ENCODE data around the gene IL6. TPM values are rescaled to one million over a fixed set of nuclear protein-coding genes. Genes with fewer than 3 reads are reported as not detected.
"Not testable (repeated sequence)": the region's sequence is repeated elsewhere in the genome, so short reads cannot be mapped to it uniquely, and the experiment has no call there.

IL6 gene
- total RNA-seq, 1 donor from 2014 or later = 37.3 TPM

DNA sequence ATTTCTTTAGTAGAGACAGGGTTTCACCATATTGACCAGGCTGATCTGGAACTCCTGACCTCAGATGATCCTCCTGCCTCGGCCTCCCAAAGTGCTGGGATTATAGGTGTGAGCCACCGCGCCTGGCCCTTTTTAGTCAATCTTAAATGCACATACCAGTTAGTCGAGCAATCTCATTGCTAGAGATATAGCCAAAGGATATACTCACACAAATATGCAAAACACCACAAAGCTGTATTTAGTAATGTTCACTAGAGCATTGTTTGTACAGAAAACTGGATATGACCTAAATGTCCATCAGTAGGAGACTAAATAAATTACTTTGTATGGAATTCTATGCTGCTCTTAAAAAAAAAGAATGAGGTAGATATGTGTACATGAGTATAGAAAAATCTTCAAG, 24.5 kb upstream of the IL6 start:
- no peak for DNase-seq (ENCODE audit: low spot score in 2 of 2)
- Histone ChIP-seq H3K4me1 (no peaks in the 10 kb centered on the region), H3K4me3 (no peak overlapping the region), H3K27ac (no peak overlapping the region), H3K9me3 (no peaks in the 10 kb centered on the region), H3K36me3 (no peaks in the 10 kb centered on the region), H3K27me3 (no peaks in the 10 kb centered on the region)
- intact Hi-C loops (cut with DNase I) = no loop called here
- TF ChIP-seq, protein P1, sequence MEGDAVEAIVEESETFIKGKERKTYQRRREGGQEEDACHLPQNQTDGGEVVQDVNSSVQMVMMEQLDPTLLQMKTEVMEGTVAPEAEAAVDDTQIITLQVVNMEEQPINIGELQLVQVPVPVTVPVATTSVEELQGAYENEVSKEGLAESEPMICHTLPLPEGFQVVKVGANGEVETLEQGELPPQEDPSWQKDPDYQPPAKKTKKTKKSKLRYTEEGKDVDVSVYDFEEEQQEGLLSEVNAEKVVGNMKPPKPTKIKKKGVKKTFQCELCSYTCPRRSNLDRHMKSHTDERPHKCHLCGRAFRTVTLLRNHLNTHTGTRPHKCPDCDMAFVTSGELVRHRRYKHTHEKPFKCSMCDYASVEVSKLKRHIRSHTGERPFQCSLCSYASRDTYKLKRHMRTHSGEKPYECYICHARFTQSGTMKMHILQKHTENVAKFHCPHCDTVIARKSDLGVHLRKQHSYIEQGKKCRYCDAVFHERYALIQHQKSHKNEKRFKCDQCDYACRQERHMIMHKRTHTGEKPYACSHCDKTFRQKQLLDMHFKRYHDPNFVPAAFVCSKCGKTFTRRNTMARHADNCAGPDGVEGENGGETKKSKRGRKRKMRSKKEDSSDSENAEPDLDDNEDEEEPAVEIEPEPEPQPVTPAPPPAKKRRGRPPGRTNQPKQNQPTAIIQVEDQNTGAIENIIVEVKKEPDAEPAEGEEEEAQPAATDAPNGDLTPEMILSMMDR (IDR thresholded peaks at IDR 0.05) = no peak

DNA sequence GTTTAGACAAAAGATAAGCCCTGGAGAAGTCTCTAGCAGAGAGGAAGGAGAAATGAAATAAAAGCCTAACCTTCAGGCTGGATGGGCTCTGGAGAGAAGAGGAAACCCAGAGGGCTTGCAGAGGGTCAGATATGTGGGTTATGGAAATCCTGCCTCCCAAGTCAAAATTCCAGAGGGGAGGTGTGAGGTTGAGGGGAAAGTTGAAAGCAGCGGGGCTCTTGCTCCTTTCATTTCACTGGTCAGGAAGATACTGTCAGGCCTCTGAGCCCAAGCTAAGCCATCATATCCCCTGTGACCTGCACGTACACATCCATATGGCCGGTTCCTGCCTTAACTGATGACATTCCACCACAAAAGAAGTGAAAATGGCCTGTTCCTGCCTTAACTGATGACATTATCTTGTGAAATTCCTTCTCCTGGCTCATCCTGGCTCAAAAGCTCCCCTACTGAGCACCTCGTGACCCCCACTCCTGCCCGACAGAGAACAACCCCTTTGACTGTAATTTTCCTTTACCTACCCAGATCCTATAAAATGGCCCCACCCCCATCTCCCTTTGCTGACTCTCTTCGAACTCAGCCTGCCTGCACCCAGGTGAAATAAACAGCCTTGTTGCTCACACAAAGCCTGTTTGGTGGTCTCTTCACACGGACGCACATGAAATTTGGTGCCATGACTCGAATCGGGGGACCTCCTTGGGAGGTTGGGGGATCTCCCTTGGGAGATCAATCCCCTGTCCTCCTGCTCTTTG, 23.7 kb upstream of the IL6 start:
- H3K4me1 ChIP-seq; H3K27me3 ChIP-seq; H3K9me3 ChIP-seq; H3K4me3 ChIP-seq; H3K27ac ChIP-seq; DNase-seq (ENCODE audit: low spot score in 2 of 2); intact Hi-C loops (cut with DNase I); H3K36me3 ChIP-seq: not testable (repeated sequence)

DNA sequence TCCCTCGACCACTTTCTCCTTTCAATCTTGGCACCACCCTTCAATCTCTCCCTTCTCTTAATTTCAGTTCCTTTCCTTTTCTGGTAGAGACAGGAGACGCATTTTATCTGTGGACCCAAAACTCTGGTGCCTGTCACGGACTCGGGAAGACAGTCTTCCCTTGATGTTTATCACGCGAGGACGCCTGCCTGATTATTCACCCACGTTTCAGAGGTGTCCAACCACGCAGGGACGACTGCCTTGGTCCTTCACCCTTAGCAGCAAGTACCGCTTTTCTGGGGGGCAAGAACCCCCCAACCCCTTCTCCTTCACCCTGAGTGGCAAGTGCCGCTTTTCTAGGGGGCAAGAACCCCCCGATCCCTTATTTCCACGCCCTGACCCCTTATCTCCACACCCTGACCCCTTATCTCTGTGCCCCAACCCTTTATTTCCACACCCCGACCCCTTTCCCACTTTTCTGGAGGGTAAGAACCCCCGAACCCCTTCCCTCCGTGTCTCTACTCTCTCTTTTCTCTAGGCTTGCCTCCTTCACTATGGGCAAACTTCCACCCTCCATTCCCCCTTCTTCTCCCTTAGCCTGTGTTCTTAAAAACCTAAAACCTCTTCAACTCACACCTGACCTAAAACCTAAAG, 22.9 kb upstream of the IL6 start:
- H3K4me1 ChIP-seq; H3K36me3 ChIP-seq; H3K4me3 ChIP-seq; H3K27ac ChIP-seq; DNase-seq (ENCODE audit: low spot score in 2 of 2); H3K27me3 ChIP-seq; H3K9me3 ChIP-seq; intact Hi-C loops (cut with DNase I): not testable (repeated sequence)

DNA sequence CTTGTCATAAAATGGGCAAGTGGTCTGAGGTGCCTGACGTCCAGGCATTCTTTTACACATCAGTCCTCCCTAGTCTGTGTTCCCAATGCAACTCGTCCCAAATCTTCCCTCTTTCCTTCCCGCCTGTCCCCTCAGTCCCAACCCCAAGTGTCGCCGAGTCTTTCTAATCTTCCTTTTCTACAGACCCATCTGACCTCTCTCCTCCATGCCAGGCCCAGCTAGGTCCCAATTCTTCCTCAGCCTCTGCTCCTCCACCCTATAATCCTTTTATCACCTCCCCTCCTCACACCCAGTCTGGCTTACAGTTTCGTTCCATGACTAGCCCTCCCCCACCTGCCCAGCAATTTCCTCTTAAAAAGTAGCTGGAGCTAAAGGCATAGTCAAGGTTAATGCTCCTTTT, 22.3 kb upstream of the IL6 start:
- intact Hi-C loops (cut with DNase I); H3K4me1 ChIP-seq; H3K36me3 ChIP-seq; H3K4me3 ChIP-seq; H3K27ac ChIP-seq; H3K9me3 ChIP-seq; H3K27me3 ChIP-seq: not testable (repeated sequence)
- DNase-seq (ENCODE audit: low spot score in 2 of 2) = peak in 1 of 2 donors; percentile 8

DNA sequence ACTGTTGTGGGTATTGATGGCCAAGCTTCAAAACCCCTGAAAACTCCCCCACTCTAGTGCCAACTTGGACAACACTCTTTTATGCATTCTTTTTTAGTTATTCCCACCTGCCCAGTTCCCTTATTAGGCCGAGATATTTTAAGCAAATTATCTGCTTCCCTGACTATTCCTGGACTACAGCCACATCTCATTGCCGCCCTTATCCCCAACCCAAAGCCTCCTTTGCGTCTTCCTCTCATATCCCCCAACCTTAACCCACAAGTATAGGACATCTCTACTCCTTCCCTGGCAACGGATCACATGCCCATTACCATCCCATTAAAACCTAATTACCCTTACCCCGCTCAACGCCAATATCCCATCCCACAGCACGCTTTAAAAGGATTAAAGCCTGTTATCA, 21.1 kb upstream of the IL6 start:
- H3K36me3 ChIP-seq; H3K4me3 ChIP-seq; H3K9me3 ChIP-seq; intact Hi-C loops (cut with DNase I); H3K4me1 ChIP-seq; DNase-seq (ENCODE audit: low spot score in 2 of 2); H3K27me3 ChIP-seq; H3K27ac ChIP-seq: not testable (repeated sequence)

DNA sequence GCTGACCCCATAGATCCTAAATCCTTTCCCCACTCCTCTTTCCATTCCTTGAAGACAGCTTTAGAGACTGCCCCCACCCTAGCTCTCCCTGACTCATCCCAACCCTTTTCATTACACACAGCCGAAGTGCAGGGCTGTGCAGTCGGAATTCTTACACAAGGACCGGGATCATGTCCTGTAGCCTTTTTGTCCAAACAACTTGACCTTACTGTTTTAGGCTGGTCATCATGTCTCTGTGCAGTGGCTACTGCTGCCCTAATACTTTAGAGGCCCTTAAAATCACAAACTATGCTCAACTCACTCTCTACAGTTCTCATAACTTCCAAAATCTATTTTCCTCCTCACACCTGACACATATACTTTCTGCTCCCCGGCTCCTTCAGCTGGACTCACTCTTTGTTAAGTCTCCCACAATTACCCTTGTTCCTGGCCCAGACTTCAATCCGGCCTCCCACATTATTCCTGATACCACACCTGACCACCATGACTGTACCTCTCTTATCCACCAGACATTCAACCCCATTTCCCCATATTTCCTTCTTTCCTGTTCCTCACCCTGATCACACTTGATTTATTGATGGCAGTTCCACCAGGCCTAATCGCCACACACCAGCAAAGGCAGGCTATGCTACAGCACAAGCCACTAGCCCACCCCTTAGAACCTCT, 19.8 kb upstream of the IL6 start:
- H3K36me3 ChIP-seq; H3K4me3 ChIP-seq; intact Hi-C loops (cut with DNase I); H3K27me3 ChIP-seq; H3K4me1 ChIP-seq; H3K27ac ChIP-seq; H3K9me3 ChIP-seq: not testable (repeated sequence)
- peak in 1 of 2 donors; percentile 5 for DNase-seq (ENCODE audit: low spot score in 2 of 2)

DNA sequence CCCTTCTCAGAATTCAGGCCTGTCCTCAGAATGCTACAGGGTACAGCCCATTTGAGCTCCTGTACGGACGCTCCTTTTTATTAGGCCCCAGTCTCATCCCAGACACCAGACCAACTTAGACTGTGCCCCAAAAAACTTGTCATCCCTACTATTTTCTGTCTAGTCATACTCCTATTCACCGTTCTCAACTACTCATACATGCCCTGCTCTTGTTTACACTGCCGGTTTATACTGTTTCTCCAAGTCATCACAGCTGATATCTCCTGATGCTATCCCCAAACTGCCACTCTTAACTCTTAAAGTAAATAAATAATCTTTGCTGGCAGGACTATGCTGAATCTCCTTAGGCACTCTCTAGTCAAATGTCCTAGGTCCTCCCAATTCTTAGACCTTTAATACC, 18.8 kb upstream of the IL6 start:
- H3K4me1 ChIP-seq; H3K36me3 ChIP-seq; intact Hi-C loops (cut with DNase I); H3K9me3 ChIP-seq; H3K4me3 ChIP-seq; H3K27me3 ChIP-seq; H3K27ac ChIP-seq; DNase-seq (ENCODE audit: low spot score in 2 of 2): not testable (repeated sequence)

DNA sequence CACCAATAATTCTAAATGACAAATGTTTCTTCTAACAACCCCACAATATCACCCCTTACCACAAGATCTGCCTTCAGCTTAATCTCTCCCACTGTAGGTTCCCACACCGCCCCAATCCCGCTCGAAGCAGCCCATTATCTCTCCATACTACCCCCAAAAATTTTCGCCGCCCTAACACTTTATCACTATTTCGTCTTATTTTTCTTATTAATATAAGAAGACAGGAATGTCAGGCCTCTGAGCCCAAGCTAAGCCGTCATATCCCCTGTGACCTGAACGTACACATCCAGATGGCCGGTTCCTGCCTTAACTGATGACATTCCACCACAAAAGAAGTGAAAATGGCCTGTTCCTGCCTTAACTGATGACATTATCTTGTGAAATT, 18.3 kb upstream of the IL6 start:
- intact Hi-C loops (cut with DNase I); H3K27ac ChIP-seq; H3K36me3 ChIP-seq; H3K27me3 ChIP-seq; H3K4me1 ChIP-seq; H3K9me3 ChIP-seq; H3K4me3 ChIP-seq: not testable (repeated sequence)
- DNase-seq (ENCODE audit: low spot score in 2 of 2) = peak in 1 of 2 donors; percentile 24

DNA sequence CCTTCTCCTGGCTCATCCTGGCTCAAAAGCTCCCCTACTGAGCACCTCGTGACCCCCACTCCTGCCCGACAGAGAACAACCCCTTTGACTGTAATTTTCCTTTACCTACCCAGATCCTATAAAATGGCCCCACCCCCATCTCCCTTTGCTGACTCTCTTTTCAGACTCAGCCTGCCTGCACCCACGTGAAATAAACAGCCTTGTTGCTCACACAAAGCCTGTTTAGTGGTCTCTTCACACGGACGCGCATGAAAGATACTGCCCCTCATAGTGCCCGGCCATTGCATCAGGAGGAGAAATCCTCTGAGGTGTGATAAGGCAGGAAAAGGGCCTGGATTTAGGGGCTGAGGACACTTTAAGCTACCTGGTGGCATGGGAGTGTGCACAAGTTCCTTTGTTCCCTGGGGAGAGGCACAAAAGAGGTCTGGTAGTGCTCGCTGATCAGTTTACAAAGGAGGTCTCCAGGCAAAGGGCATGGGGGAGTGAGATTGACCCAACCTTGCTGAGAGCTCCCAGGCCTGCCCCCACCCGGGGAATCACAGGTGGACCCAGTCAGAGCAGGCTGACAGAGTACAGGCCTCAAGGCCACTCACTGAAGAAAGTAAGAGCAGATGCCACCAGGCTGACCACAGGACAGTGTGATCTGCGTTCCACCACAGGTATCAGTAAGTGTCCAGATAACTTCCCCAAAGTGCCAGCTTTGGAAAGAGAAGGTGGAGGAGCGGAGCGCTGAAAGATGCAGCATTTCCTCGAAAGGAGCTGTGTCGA, 17.8 kb upstream of the IL6 start:
- peak in 1 of 2 donors; percentile 54 for DNase-seq (ENCODE audit: low spot score in 2 of 2)
- intact Hi-C loops (cut with DNase I); H3K27me3 ChIP-seq; H3K4me3 ChIP-seq; H3K4me1 ChIP-seq; H3K27ac ChIP-seq; H3K9me3 ChIP-seq; H3K36me3 ChIP-seq: not testable (repeated sequence)

Data from ascending aorta (tissue), 2 donors.